Neural progenitor cell (in vitro differentiated cells): Measurements from ENCODE around the gene PSD. TPM values are rescaled to one million over a fixed set of nuclear protein-coding genes. Genes with fewer than 3 reads are reported as not detected.

Experiments used
- DNase-seq: peaks from one replicate; pipeline ENCODE4 v3.0.0-alpha.2; 2016; ENCODE audit warnings: low spot score
- H2AFZ ChIP-seq: fragments of 200-600 bp; sonication (generic); replicated peaks from 2 replicates; pipeline ENCODE4 v1.6.1; 2016; ENCODE audit warnings: antibody characterized with exemption
- H3F3A ChIP-seq: fragments of 200-600 bp; sonication (generic); 2 replicates; pipeline ENCODE4 v1.6.1; 2016; ENCODE audit warnings: antibody characterized with exemption, low read depth
- H3K27ac ChIP-seq: fragments of 200-600 bp; sonication (generic); 2 replicates; pipeline ENCODE4 v1.5.1; 2016; ENCODE audit warnings: mild to moderate bottlenecking
- H3K27me3 ChIP-seq: fragments of 200-600 bp; sonication (generic); 2 replicates; pipeline ENCODE4 v1.6.1; 2016; ENCODE audit warnings: mild to moderate bottlenecking, moderate library complexity
- H3K36me3 ChIP-seq: fragments of 200-600 bp; sonication (generic); 2 replicates; pipeline ENCODE4 v1.5.1; 2016
- H3K4me1 ChIP-seq: fragments of 200-600 bp; sonication (generic); 2 replicates; pipeline ENCODE4 v1.6.1; 2016; ENCODE audit warnings: mixed run types
- H3K4me2 ChIP-seq: fragments of 200-600 bp; sonication (generic); 2 replicates; pipeline ENCODE4 v1.6.1; 2016
- H3K4me3 ChIP-seq: fragments of 200-600 bp; sonication (generic); 2 replicates; pipeline ENCODE4 v1.5.1; 2016
- H3K79me2 ChIP-seq: fragments of 200-600 bp; sonication (generic); 2 replicates; pipeline ENCODE4 v1.6.1; 2016; ENCODE audit warnings: low read depth
- H3K9ac ChIP-seq: fragments of 200-600 bp; sonication (generic); 2 replicates; pipeline ENCODE4 v1.6.1; 2016
- H3K9me3 ChIP-seq: fragments of 200-600 bp; sonication (generic); 2 replicates; pipeline ENCODE4 v1.5.1; 2016; ENCODE audit warnings: low read depth
- H4K20me1 ChIP-seq: fragments of 200-600 bp; sonication (generic); 2 replicates; pipeline ENCODE4 v1.6.1; 2016; ENCODE audit warnings: low read depth
- H3K27ac Mint-ChIP-seq: 3 replicates; pipeline ENCODE4 v1.8.0; 2021; ENCODE audit warnings: mixed read lengths
- H3K27me3 Mint-ChIP-seq: 2 replicates; pipeline ENCODE4 v1.8.0; 2022; ENCODE audit warnings: low read depth, mild to moderate bottlenecking, inconsistent platforms, moderate library complexity, mixed read lengths; ENCODE audit not compliant: insufficient read depth
- H3K36me3 Mint-ChIP-seq: 3 replicates; pipeline ENCODE4 v1.8.0; 2021; ENCODE audit warnings: mixed read lengths
- H3K4me1 Mint-ChIP-seq: 3 replicates; pipeline ENCODE4 v1.8.0; 2021; ENCODE audit warnings: mixed read lengths
- H3K4me3 Mint-ChIP-seq: 3 replicates; pipeline ENCODE4 v1.8.0; 2021; ENCODE audit warnings: mild to moderate bottlenecking, moderate library complexity, mixed read lengths
- H3K9me3 Mint-ChIP-seq: 3 replicates; pipeline ENCODE4 v1.8.0; 2020; ENCODE audit warnings: mixed read lengths
- EZH2 ChIP-seq: fragments of 200-600 bp; sonication (generic); IDR thresholded peaks from 2 replicates; pipeline ENCODE4 v1.6.1; 2017; ENCODE audit warnings: antibody characterized with exemption, mild to moderate bottlenecking, moderate library complexity
- EZH2phosphoT487 ChIP-seq: fragments of 200-600 bp; sonication (generic); IDR thresholded peaks from 2 replicates; pipeline ENCODE4 v1.6.1; 2017; ENCODE audit warnings: antibody characterized with exemption
- total RNA-seq: library from RNA; depleted of rRNA; stranded (reverse); fragments of >200 nt; gene quantifications from 2 replicates; pipeline ENCODE4 v1.2.3, GENCODE V29; 2015; ENCODE audit warnings: low replicate concordance
- TF ChIP-seq, protein P1 (sequence below): fragments of 200-600 bp; sonication (generic); IDR thresholded peaks from 2 replicates; pipeline ENCODE4 v1.5.1; 2017; ENCODE audit warnings: antibody characterized with exemption, mild to moderate bottlenecking

Gene PSD
- total RNA-seq, 1 donor from 2014 or later, result 0.09 TPM

DNA sequence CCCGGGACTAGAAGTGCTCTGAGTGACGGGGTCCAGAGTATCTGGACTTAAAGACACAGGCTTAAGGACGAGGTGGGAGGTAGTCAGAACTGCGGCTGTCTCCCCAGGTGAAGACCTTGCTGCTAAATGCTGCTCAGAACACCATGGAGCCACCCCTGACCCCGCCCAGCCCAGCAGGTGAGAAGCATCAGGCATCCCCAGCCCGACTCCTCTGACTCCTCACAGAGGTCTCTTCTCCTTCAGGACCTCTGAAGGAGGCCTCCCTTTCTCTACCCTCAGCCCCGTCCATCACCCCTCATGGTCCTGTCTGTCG is 17.3 kb downstream of the PSD start:
- no peak overlapping the region for H3K27ac ChIP-seq
- no peaks in the 10 kb centered on the region for H3K9me3 ChIP-seq
- no peak overlapping the region for H3K4me2 ChIP-seq
- H4K20me1 ChIP-seq, result no peaks in the 10 kb centered on the region
- DNase-seq, result no peak
- no peak overlapping the region for H2AFZ ChIP-seq
- Mint-ChIP-seq H3K36me3 (no peaks in the 10 kb centered on the region), H3K4me1 (peaks cover 14% of the 10 kb centered on the region), H3K4me3 (no peak overlapping the region), H3K9me3 (no peaks in the 10 kb centered on the region), H3K27ac (no peak overlapping the region), H3K27me3 (peaks cover 9% of the 10 kb centered on the region)
- no peak overlapping the region for H3K9ac ChIP-seq
- TF ChIP-seq, protein P1, sequence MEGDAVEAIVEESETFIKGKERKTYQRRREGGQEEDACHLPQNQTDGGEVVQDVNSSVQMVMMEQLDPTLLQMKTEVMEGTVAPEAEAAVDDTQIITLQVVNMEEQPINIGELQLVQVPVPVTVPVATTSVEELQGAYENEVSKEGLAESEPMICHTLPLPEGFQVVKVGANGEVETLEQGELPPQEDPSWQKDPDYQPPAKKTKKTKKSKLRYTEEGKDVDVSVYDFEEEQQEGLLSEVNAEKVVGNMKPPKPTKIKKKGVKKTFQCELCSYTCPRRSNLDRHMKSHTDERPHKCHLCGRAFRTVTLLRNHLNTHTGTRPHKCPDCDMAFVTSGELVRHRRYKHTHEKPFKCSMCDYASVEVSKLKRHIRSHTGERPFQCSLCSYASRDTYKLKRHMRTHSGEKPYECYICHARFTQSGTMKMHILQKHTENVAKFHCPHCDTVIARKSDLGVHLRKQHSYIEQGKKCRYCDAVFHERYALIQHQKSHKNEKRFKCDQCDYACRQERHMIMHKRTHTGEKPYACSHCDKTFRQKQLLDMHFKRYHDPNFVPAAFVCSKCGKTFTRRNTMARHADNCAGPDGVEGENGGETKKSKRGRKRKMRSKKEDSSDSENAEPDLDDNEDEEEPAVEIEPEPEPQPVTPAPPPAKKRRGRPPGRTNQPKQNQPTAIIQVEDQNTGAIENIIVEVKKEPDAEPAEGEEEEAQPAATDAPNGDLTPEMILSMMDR, result no peak
- TF ChIP-seq EZH2, result no peak
- TF ChIP-seq EZH2phosphoT487, result no peak
- H3K4me1 ChIP-seq, result no peaks in the 10 kb centered on the region
- no peaks in the 10 kb centered on the region for H3K36me3 ChIP-seq
- H3K4me3 ChIP-seq, result no peak overlapping the region
- H3K79me2 ChIP-seq, result no peaks in the 10 kb centered on the region
- peaks cover 25% of the 10 kb centered on the region for H3K27me3 ChIP-seq
- H3F3A ChIP-seq, result no peaks in the 10 kb centered on the region

DNA sequence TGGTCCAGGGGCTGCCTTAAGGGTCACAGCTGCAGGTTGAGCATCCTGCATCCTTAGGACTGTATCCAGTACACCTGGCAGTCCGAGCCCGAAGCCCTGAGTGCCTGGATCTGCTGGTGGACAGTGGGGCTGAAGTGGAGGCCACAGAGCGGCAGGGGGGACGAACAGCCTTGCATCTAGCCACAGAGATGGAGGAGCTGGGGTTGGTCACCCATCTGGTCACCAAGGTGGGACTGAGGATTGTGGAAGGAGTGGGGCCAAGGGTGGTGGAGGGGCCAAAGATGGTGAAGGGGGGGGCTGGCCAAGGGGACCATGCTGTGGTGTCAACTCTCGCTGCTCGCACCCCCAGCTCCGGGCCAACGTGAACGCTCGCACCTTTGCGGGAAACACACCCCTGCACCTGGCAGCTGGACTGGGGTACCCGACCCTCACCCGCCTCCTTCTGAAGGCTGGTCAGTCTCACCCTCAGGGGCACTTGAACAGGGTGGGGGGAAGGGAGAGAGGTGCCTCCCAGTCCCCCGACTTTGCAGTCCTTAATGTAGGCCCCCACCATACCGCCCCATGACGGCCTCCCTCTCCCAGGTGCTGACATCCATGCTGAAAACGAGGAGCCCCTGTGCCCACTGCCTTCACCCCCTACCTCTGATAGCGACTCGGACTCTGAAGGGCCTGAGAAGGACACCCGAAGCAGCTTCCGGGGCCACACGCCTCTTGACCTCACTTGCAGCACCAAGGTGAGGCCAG is 17.8 kb downstream of the PSD start:
- H3K27ac ChIP-seq, result no peak overlapping the region
- H3K36me3 ChIP-seq, result no peaks in the 10 kb centered on the region
- H4K20me1 ChIP-seq, result no peaks in the 10 kb centered on the region

DNA sequence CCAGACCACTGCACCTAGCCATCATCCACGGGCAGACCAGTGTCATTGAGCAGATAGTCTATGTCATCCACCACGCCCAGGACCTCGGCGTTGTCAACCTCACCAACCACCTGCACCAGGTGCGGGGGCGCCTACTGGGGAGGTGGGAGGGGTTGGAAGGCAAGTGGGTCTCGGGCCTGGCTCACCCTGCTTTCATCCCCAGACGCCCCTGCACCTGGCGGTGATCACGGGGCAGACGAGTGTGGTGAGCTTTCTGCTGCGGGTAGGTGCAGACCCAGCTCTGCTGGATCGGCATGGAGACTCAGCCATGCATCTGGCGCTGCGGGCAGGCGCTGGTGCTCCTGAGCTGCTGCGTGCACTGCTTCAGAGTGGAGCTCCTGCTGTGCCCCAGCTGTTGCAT is 18.5 kb downstream of the PSD start:
- peaks cover 4% of the 10 kb centered on the region for H3K4me1 ChIP-seq
- H4K20me1 ChIP-seq, result no peaks in the 10 kb centered on the region
- TF ChIP-seq EZH2phosphoT487 (no peak), EZH2 (no peak)
- Mint-ChIP-seq H3K36me3 (no peaks in the 10 kb centered on the region), H3K27me3 (peaks cover 7% of the 10 kb centered on the region), H3K9me3 (no peaks in the 10 kb centered on the region), H3K27ac (no peak overlapping the region), H3K4me3 (peak overlapping the region; percentile 82), H3K4me1 (peaks cover 19% of the 10 kb centered on the region)
- no peaks in the 10 kb centered on the region for H3K79me2 ChIP-seq
- no peak overlapping the region for H3K9ac ChIP-seq
- H3K36me3 ChIP-seq, result no peaks in the 10 kb centered on the region
- H3F3A ChIP-seq, result peaks cover 1% of the 10 kb centered on the region
- H3K4me2 ChIP-seq, result peak overlapping the region; percentile 87
- H3K4me3 ChIP-seq, result no peak overlapping the region
- H3K9me3 ChIP-seq, result no peaks in the 10 kb centered on the region
- H3K27ac ChIP-seq, result no peak overlapping the region
- H3K27me3 ChIP-seq, result peaks cover 23% of the 10 kb centered on the region
- DNase-seq, result no peak
- H2AFZ ChIP-seq, result no peak overlapping the region

More for the DNA sequence above, 17.8 kb downstream of the PSD start:
- Mint-ChIP-seq H3K36me3 (no peaks in the 10 kb centered on the region), H3K4me1 (peaks cover 19% of the 10 kb centered on the region), H3K27me3 (peaks cover 7% of the 10 kb centered on the region), H3K9me3 (no peaks in the 10 kb centered on the region), H3K4me3 (no peak overlapping the region), H3K27ac (no peak overlapping the region)
- H3F3A ChIP-seq, result no peaks in the 10 kb centered on the region
- no peak overlapping the region for H3K4me3 ChIP-seq
- no peak for DNase-seq
- H3K4me2 ChIP-seq, result no peak overlapping the region
- no peaks in the 10 kb centered on the region for H3K79me2 ChIP-seq
- H2AFZ ChIP-seq, result no peak overlapping the region
- TF ChIP-seq EZH2, result no peak
- TF ChIP-seq, protein P1, result no peak
- no peak for TF ChIP-seq EZH2phosphoT487
- H3K27me3 ChIP-seq, result peaks cover 25% of the 10 kb centered on the region
- H3K9me3 ChIP-seq, result no peaks in the 10 kb centered on the region
- no peak overlapping the region for H3K9ac ChIP-seq
- H3K4me1 ChIP-seq, result peaks cover 4% of the 10 kb centered on the region
